Stimulated activated CD8-positive, alpha-beta memory T cell treated with anti-CD3 and anti-CD28 coated beads, Interleukin-12 subunit alpha, Interleukin-12 subunit beta, amount 100 ng/mL, for 4 hours (primary cell): ENCODE measurements around the gene ROBO4.

Experiments
- DNase-seq: peaks from one replicate; pipeline ENCODE4 v3.0.0-alpha.2; 2020; ENCODE audit warnings: low read depth

ROBO4 gene

DNA sequence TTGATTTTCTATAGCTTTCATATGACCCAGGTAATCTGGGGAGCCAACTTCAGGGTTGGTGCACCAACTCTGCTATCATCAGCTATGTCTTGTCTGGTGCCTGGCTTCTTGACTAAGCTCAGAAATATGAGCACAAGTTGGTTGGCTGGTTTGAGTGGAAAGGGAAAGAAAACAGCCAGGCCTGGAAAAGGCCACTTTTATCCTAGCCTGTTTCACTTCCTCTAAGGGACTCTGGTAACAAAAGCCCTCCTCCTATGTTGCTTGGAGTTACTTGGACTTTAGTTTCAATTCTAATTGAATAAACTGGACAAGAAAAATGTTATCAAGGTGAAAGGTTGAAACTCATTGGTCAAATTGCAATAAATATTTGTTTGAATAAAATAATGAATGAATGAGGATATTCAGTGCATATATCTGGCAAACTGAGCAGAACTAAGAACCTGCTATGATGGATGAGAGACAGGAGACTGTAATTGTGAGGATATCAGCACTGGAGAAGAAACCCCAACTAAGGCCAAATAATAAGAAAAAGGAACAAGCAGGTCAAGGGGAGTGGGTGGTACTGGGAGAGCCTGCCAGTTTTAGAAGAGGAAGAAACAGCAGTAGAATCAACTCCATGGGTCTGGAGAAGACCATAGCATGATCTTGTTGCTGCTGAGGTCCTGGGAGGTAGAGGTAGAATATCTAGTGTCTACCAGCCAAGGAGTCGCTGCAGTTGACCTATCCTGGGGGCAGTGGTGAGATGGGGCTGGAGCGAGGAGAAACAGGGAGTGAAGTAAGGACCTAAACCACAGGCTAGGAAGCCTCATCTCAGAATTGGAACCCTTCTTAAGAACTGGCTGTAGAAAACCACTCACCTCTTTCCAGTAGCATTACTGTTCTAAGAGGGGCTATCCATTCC lies 8.2 kb downstream of the ROBO4 start:
- DNase-seq: no peak

DNA sequence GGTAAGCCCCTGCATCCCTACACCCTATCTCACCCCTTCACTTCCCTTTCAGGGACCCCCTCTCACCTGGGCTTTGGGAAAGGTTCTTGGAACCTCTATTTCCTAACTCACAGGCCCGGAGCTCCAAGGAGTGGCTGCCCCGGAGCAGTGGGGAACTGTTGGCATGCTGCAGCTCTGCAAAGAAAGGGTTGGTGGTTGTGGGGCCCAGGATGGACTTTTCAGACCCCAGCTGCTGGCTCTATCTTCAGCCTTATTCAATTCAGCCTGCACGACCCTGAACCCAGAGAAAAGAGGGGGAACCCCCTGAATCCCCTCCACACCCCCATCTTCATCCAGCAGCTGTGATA lies 10.0 kb downstream of the ROBO4 start:
- DNase-seq: no peak

GRCh38 chr11:124886978-124887666 lies 10.5 kb downstream of the ROBO4 start:
- DNase-seq: no peak

DNA sequence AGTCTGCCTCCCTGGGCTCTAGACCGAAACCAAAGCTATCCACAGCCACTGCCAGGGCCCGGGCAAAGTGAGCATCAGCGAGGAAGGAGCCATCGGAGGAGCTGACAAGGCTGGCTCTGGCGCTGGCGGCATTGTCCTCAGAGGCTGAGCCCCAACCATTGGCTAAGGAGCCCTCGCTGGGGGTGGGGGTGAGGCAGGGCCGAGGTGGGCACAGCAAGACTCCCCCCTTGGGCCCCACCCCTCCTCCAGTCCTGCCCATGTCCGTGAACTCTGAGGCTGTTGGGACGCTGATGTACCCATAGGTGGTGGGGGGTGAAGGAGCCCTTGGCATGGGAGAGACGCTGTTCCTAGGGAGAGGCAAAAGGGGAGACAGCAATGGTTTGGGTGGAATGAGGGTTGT lies 11.2 kb downstream of the ROBO4 start:
- DNase-seq: no peak

DNA sequence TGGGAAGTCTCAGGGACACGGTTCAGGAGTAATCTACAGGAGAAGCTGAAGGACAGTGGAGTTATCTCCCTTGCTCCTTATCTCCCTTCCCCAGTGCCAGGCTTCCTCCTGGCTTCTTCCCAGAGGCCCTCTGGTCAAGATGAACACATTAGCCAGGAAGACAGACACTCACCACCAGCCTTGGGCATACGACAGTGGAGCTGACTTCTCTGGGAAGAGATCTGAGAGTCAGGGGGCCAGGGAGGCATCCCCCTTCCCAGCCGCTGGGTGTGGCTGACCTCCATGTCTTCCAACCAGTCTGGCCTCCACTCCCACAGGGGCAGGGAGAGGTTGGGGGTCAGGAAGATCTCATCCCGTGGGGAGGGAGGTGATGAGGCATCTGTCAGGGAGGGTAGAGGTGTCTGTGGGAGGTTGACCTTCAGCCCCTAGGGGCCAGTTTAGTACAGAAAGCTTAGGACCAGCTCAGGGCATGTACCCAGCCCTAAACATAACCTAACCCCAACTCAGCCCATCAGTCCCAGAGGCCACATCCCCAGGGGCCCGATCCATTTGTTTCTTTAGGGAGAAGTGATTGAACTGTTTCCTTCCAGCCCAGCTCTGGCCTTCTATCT lies 12.7 kb downstream of the ROBO4 start:
- DNase-seq: no peak

DNA sequence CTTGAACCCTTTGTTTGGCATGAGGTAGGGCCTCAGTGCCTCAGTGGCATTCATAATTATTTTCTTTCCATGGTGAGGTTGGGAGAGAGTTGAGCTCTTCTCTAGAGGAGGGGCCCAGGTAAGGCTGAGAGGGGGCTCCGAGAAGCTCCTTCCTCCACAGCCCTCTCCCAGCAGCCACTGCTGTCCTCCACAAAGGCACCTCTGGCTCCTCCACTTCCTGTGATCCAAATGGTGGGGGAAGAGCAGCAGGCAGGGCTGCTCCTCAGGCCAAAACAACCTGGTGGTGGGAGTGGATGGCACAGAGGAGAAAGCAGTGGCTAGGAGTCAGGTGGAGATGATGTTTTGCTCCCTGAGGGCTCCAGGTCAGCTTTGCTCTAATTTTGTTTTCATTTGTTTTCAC lies 13.3 kb downstream of the ROBO4 start:
- DNase-seq: no peak

GRCh38 chr11:124882339-124883071 lies 15.2 kb downstream of the ROBO4 start:
- DNase-seq: no peak

GRCh38 chr11:124880958-124881357 lies 16.7 kb downstream of the ROBO4 start:
- DNase-seq: no peak

DNA sequence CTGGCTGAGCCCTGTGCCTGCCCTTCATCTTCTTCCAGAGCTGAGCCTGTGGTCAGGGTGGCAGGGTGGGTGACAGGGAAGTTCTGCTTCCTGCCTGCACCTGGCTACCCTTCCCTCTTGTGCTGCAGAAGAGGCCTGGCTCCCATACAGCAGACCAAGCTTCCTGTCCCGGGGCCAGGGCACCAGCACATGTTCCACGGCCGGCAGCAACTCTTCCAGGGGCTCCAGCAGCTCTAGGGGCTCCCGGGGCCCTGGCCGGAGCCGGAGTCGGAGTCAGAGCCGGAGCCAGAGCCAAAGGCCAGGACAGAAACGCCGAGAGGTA lies 17.4 kb downstream of the ROBO4 start:
- no peak for DNase-seq

DNA sequence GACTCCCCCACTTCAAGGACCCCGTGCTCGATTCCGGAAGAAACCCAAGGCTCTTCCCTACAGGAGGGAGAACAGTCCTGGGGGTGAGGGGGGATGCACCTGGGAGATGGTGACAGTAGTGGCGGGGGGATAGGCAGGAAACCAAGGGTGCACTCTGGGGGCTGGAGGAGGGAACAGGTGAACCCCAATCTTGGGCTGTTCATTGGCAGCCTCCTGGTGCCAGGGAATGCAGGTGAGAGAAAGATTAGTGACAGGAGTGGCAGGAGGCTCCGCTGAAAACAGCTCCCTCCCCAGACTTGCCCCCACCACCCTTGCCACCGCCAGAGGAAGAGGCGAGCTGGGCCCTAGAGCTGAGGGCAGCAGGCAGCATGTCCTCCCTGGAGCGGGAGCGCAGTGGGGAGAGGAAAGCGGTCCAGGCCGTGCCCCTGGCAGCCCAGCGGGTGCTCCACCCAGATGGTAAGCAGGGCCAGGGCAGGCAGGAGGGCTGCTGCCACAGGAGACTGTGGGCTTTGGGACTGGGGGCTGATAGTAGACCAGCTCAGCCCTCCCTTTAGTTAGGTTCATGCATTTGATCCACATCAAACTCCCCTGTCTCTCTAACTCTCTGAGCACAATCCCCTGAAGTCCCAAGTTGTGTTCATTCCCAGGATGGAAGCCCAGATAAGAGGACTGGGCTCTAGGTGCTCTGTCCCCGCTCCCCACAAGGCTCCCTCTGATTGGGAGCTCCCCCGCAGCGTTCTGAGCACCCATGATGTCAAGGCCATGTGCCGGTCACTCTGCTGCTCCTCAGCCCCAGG lies 18.0 kb downstream of the ROBO4 start:
- DNase-seq: no peak

- DNase-seq: no peak
Measured at GRCh38 chr11:124878759-124879492, 18.7 kb downstream of the ROBO4 start.

GRCh38 chr11:124877910-124878758 lies 19.5 kb downstream of the ROBO4 start:
- no peak for DNase-seq

DNA sequence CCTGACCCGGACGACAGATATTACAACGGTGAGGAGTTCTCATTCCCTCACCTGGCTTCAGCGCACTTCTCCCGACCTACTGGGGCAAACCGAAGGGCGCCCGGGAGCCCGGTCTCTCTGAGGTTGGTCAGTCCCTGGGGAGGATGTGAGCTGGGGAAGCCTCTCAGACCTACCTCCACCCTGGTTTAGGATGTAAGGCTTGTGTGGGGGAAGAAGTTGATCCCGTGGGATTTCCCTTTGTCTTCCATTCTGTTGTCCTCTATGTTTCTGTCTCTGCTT lies 20.1 kb downstream of the ROBO4 start:
- DNase-seq: no peak

GRCh38 chr11:124876818-124877630 lies 20.6 kb downstream of the ROBO4 start:
- no peak for DNase-seq

- peak; percentile 70 for DNase-seq
Measured at GRCh38 chr11:124875943-124876817, 21.5 kb downstream of the ROBO4 start.

GRCh38 chr11:124875401-124875800 lies 22.3 kb downstream of the ROBO4 start:
- no peak for DNase-seq

- no peak for DNase-seq
Measured at GRCh38 chr11:124874571-124875255, 23.0 kb downstream of the ROBO4 start.

DNA sequence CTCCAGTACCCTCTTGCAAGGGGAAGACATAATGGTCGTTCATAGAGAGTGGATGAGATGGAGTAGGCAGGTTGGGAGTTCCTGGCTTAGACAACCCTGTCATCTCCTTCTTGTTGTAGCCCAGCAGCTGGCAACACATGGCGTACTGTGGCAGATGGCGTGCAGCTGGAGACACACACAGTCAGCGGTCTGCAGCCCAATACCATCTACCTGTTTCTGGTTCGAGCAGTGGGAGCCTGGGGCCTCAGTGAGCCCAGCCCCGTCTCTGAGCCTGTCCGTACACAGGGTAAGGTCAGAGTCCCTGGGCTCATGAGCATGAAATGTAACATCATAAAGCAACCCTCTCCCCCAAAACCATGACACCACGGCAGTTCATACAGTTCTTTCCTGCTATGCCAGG lies 23.7 kb downstream of the ROBO4 start:
- no peak for DNase-seq
